H1 (cell line): ENCODE measurements around the gene MED28. TPM values are rescaled to one million over a fixed set of nuclear protein-coding genes. Genes with fewer than 3 reads are reported as not detected.

Source experiments
- ASH2L ChIP-seq: fragments of 200-600, 300-600 bp; sonication (generic); IDR thresholded peaks from one replicate; pipeline ENCODE4 v1.7.1; 2017; ENCODE audit warnings: low read length
- HDAC2 ChIP-seq, 2 experiments: fragments of 300-600 bp in 1 of 2; sonication (generic) in 1 of 2; IDR thresholded peaks; 2 replicates each; pipeline ENCODE4 v1.6.1; 2011 to 2012; ENCODE audit warnings: low read depth in 2 of 2, low read length in 2 of 2, mild to moderate bottlenecking in 2 of 2, moderate library complexity in 2 of 2, borderline replicate concordance in 1 of 2, inconsistent platforms in 1 of 2
- POLR2A ChIP-seq, 2 experiments: IDR thresholded peaks; 1 replicate in 1 of 2; 2 replicates in 1 of 2; pipeline ENCODE4 v1.6.1; 2011; ENCODE audit warnings: low read depth in 2 of 2, low read length in 2 of 2, mild to moderate bottlenecking in 2 of 2; ENCODE audit errors: control extremely low read depth in 1 of 2
- RXRA ChIP-seq: IDR thresholded peaks from 2 replicates; pipeline ENCODE4 v1.6.1; 2011; ENCODE audit warnings: low read depth, mild to moderate bottlenecking, low read length, moderate library complexity; ENCODE audit not compliant: insufficient read depth
- SUZ12 ChIP-seq: fragments of 200-600 bp; sonication (generic); IDR thresholded peaks from 2 replicates; pipeline ENCODE4 v1.6.1; 2012; ENCODE audit warnings: mild to moderate bottlenecking, inconsistent platforms, low read length, moderate library complexity, mixed read lengths
- polyA plus RNA-seq, 7 experiments: library from polyadenylated mRNA; depleted of rRNA in 3 of 7; stranded (reverse) in 5 of 7; unstranded in 2 of 7; fragments of >200 nt in 5 of 7; fragments of 200-250 nt in 2 of 7; gene quantifications; 1 replicate in 5 of 7; 2 replicates in 1 of 7; 4 replicates in 1 of 7; pipeline versions ENCODE4 v1.2.1 to v1.2.3, GENCODE V29; 2011 to 2013; ENCODE audit warnings: missing spikeins in 2 of 7, mixed read lengths in 2 of 7
- total RNA-seq: library from RNA; stranded (reverse); fragmentation: NEBNext Ultra II Directional; extraction: Animal tissue kit (Norgen Biotek cat#: 25700); gene quantifications from 2 replicates; pipeline ENCODE4 v1.2.1, GENCODE V29; 2021

MED28 gene
- total and polyA plus RNA-seq, 2 of the 8 experiments (the other 6 are each of a cell fraction or from before 2014, with no cell fraction given), result 24.0 to 87.1 TPM

GRCh38 chr4:17580969-17581368 is 33.5 kb upstream of the MED28 start (continued):
- TF ChIP-seq SUZ12, result no peak
- no peak for TF ChIP-seq ASH2L
- TF ChIP-seq POLR2A (IDR thresholded peaks at IDR 0.05; ENCODE audit: control extremely low read depth in 1 of 2, low read depth in 2 of 2, low read length in 2 of 2), result no peak
- TF ChIP-seq RXRA, result no peak
- TF ChIP-seq HDAC2 (IDR thresholded peaks at IDR 0.05; ENCODE audit: borderline replicate concordance in 1 of 2, low read depth in 2 of 2, low read length in 2 of 2), result no peak
- TF ChIP-seq, all 59 proteins: peak for 0
